WTC11 (cell line): ENCODE data around the gene PPP1R1A. TPM values are rescaled to one million over a fixed set of nuclear protein-coding genes. Genes with fewer than 3 reads are reported as not detected.

Experiments
- ATAC-seq: fragments of 200-7000 bp; cut with Tn5 transposase; 2 replicates; pipeline ENCODE4 v1.10.0; 2021; ENCODE audit warnings: mild to moderate bottlenecking, moderate library complexity
- CTCF ChIA-PET: fragments of 300-600 bp; sonication (Branson Sonifier 250); formaldehyde crosslinking; loops from one replicate; lab custom pipeline; 2021; ENCODE audit warnings: antibody characterized with exemption; lab: Charles Lee
- POLR2A ChIA-PET: fragments of 350-600 bp; sonication (Branson Sonifier 250); formaldehyde crosslinking; loops from one replicate; lab custom pipeline; 2021; ENCODE audit warnings: antibody characterized with exemption; lab: Charles Lee
- DNase-seq: peaks from one replicate; pipeline ENCODE4 v3.0.0; 2021; ENCODE audit warnings: low spot score
- H3K27ac Mint-ChIP-seq: 2 replicates; pipeline ENCODE4 v1.8.0; 2021; ENCODE audit warnings: mixed read lengths
- H3K27me3 Mint-ChIP-seq: 2 replicates; pipeline ENCODE4 v1.8.0; 2021; ENCODE audit warnings: low read depth, mild to moderate bottlenecking, moderate library complexity, mixed read lengths
- H3K36me3 Mint-ChIP-seq: 2 replicates; pipeline ENCODE4 v1.8.0; 2021; ENCODE audit warnings: mixed read lengths
- H3K4me1 Mint-ChIP-seq: 2 replicates; pipeline ENCODE4 v1.8.0; 2022; ENCODE audit warnings: mixed read lengths
- H3K4me3 Mint-ChIP-seq: 2 replicates; pipeline ENCODE4 v1.8.0; 2021; ENCODE audit warnings: mild to moderate bottlenecking, moderate library complexity, mixed read lengths
- H3K9me3 Mint-ChIP-seq: 2 replicates; pipeline ENCODE4 v1.8.0; 2021; ENCODE audit warnings: mixed read lengths
- FOXJ3 ChIP-seq: sonication (generic); formaldehyde crosslinking; IDR thresholded peaks from 2 replicates; pipeline ENCODE4 v1.9.0; 2021; ENCODE audit warnings: missing genetic modification reagents, mild to moderate bottlenecking, borderline replicate concordance
- FOXK1 ChIP-seq: sonication (generic); formaldehyde crosslinking; IDR thresholded peaks from 2 replicates; pipeline ENCODE4 v1.8.0; 2022; ENCODE audit warnings: mild to moderate bottlenecking, moderate library complexity, missing genetic modification reagents
- GABPB1 ChIP-seq: sonication (generic); formaldehyde crosslinking; IDR thresholded peaks from 2 replicates; pipeline ENCODE4 v1.8.1; 2023; ENCODE audit warnings: mild to moderate bottlenecking, missing genetic modification reagents
- JAZF1 ChIP-seq: fragments of 250-450 bp; sonication (Bioruptor Pico); IDR thresholded peaks from 2 replicates; pipeline ENCODE4 v1.9.0; 2021; ENCODE audit warnings: moderate library complexity, mild to moderate bottlenecking, inconsistent platforms
- MYBL2 ChIP-seq: sonication (generic); formaldehyde crosslinking; IDR thresholded peaks from 2 replicates; pipeline ENCODE4 v1.8.1; 2023; ENCODE audit warnings: mild to moderate bottlenecking, moderate library complexity, missing genetic modification reagents
- NR1H2 ChIP-seq: sonication (generic); formaldehyde crosslinking; IDR thresholded peaks from 2 replicates; pipeline ENCODE4 v1.9.0; 2021; ENCODE audit warnings: mild to moderate bottlenecking, moderate library complexity, missing genetic modification reagents
- RELA ChIP-seq: sonication (generic); formaldehyde crosslinking; IDR thresholded peaks from 2 replicates; pipeline ENCODE4 v1.8.1; 2022; ENCODE audit warnings: missing genetic modification reagents, mild to moderate bottlenecking, borderline replicate concordance
- SMAD3 ChIP-seq: sonication (generic); formaldehyde crosslinking; IDR thresholded peaks from 2 replicates; pipeline ENCODE4 v1.8.0; 2022; ENCODE audit warnings: missing genetic modification reagents, mild to moderate bottlenecking, borderline replicate concordance
- SP1 ChIP-seq: sonication (generic); formaldehyde crosslinking; conservative IDR thresholded peaks from 2 replicates; pipeline ENCODE4 v1.8.1; 2022; ENCODE audit warnings: missing genetic modification reagents
- TCF7 ChIP-seq: sonication (generic); formaldehyde crosslinking; IDR thresholded peaks from 2 replicates; pipeline ENCODE4 v1.8.0; 2022; ENCODE audit warnings: mild to moderate bottlenecking, low read depth, missing genetic modification reagents, moderate library complexity
- ZNF121 ChIP-seq: sonication (generic); formaldehyde crosslinking; IDR thresholded peaks from 2 replicates; pipeline ENCODE4 v1.8.0; 2023; ENCODE audit warnings: missing genetic modification reagents
- total RNA-seq: library from RNA; stranded (reverse); gene quantifications from 3 replicates; pipeline ENCODE4 v1.2.3, GENCODE V29; 2021
- TF ChIP-seq, protein P1 (sequence below): fragments of 250-450 bp; sonication (Bioruptor Pico); IDR thresholded peaks from 2 replicates; pipeline ENCODE4 v1.8.0; 2021; ENCODE audit warnings: mild to moderate bottlenecking
- TF ChIP-seq, protein P2 (sequence below): sonication (generic); formaldehyde crosslinking; conservative IDR thresholded peaks from 2 replicates; pipeline ENCODE4 v1.8.1; 2023; ENCODE audit warnings: mild to moderate bottlenecking, low read depth, missing genetic modification reagents, moderate library complexity
- TF ChIP-seq, protein P3 (sequence below): sonication (generic); formaldehyde crosslinking; IDR thresholded peaks from 2 replicates; pipeline ENCODE4 v1.8.1; 2022; ENCODE audit warnings: missing genetic modification reagents, borderline replicate concordance
- TF ChIP-seq, protein P4 (sequence below): fragments of 250-450 bp; sonication (Bioruptor Pico); IDR thresholded peaks from 2 replicates; pipeline ENCODE4 v1.9.0; 2021; ENCODE audit warnings: moderate library complexity, mild to moderate bottlenecking, inconsistent platforms, borderline replicate concordance
- TF ChIP-seq, protein P5 (sequence below): sonication (generic); formaldehyde crosslinking; IDR thresholded peaks from 2 replicates; pipeline ENCODE4 v1.8.1; 2023; ENCODE audit warnings: mild to moderate bottlenecking, moderate library complexity, missing genetic modification reagents
- TF ChIP-seq, protein P6 (sequence below): sonication (generic); formaldehyde crosslinking; IDR thresholded peaks from 2 replicates; pipeline ENCODE4 v1.8.1; 2023; ENCODE audit warnings: mild to moderate bottlenecking, missing genetic modification reagents
- TF ChIP-seq, protein P7 (sequence below): sonication (generic); formaldehyde crosslinking; IDR thresholded peaks from 2 replicates; pipeline ENCODE4 v1.8.0; 2023; ENCODE audit warnings: missing genetic modification reagents, mild to moderate bottlenecking, borderline replicate concordance
- TF ChIP-seq, protein P8 (sequence below): fragments of 250-450 bp; sonication (Bioruptor Pico); IDR thresholded peaks from 2 replicates; pipeline ENCODE4 v2.1.2; 2022; ENCODE audit warnings: mild to moderate bottlenecking, moderate library complexity
- TF ChIP-seq, protein P9 (sequence below): sonication (generic); formaldehyde crosslinking; conservative IDR thresholded peaks from 2 replicates; pipeline ENCODE4 v1.8.1; 2022; ENCODE audit warnings: mild to moderate bottlenecking, missing genetic modification reagents

The PPP1R1A gene
- total RNA-seq, 1 experiment from 2014 or later, result 13.1 TPM

DNA sequence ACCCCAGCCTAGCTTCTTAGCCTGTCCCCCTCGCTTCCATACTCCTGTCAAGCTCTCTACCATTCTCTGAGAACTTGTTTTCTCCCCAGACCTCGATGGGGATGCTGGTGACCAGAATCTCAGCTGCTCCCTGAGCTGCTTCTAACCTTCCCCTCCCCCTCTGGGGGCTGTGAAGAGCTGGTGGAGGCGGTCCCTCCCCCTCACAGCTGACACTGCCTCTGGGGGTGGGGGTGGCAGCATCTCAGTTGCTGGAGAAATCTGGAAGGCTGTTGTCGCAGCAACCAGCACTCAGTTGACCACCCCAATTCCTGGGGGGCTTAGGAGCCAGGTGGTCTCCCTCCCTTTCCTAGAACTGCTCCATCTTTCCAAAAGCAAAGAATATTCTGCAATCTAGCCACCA, 4.7 kb downstream of the PPP1R1A start:
- POLR2A ChIA-PET, result interaction anchor here (0.5 kb wide), 1 partner anchor 10 kb away, joined by 3 read pairs; no protein-coding TSS in a partner anchor
- H3K27ac Mint-ChIP-seq, result no peak overlapping the region

More for the DNA sequence above, 4.7 kb downstream of the PPP1R1A start:
- no peaks in the 10 kb centered on the region for H3K9me3 Mint-ChIP-seq
- peaks cover 52% of the 10 kb centered on the region for H3K4me1 Mint-ChIP-seq
- no peaks in the 10 kb centered on the region for H3K36me3 Mint-ChIP-seq
- no peak overlapping the region for H3K4me3 Mint-ChIP-seq
- no peak for ATAC-seq
- TF ChIP-seq, protein P1, sequence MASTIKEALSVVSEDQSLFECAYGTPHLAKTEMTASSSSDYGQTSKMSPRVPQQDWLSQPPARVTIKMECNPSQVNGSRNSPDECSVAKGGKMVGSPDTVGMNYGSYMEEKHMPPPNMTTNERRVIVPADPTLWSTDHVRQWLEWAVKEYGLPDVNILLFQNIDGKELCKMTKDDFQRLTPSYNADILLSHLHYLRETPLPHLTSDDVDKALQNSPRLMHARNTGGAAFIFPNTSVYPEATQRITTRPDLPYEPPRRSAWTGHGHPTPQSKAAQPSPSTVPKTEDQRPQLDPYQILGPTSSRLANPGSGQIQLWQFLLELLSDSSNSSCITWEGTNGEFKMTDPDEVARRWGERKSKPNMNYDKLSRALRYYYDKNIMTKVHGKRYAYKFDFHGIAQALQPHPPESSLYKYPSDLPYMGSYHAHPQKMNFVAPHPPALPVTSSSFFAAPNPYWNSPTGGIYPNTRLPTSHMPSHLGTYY (CRISPR knock-in tag), result no peak
- TF ChIP-seq, protein P2, sequence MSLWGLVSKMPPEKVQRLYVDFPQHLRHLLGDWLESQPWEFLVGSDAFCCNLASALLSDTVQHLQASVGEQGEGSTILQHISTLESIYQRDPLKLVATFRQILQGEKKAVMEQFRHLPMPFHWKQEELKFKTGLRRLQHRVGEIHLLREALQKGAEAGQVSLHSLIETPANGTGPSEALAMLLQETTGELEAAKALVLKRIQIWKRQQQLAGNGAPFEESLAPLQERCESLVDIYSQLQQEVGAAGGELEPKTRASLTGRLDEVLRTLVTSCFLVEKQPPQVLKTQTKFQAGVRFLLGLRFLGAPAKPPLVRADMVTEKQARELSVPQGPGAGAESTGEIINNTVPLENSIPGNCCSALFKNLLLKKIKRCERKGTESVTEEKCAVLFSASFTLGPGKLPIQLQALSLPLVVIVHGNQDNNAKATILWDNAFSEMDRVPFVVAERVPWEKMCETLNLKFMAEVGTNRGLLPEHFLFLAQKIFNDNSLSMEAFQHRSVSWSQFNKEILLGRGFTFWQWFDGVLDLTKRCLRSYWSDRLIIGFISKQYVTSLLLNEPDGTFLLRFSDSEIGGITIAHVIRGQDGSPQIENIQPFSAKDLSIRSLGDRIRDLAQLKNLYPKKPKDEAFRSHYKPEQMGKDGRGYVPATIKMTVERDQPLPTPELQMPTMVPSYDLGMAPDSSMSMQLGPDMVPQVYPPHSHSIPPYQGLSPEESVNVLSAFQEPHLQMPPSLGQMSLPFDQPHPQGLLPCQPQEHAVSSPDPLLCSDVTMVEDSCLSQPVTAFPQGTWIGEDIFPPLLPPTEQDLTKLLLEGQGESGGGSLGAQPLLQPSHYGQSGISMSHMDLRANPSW, result no peak
- TF ChIP-seq NR1H2 (CRISPR knock-in tag) (no peak), FOXJ3 (CRISPR knock-in tag) (no peak), ZNF121 (CRISPR knock-in tag) (no peak), SP1 (no peak), FOXK1 (CRISPR knock-in tag) (no peak), TCF7 (no peak), RELA (CRISPR knock-in tag) (no peak), JAZF1 (CRISPR knock-in tag) (no peak), SMAD3 (no peak), GABPB1 (no peak), MYBL2 (CRISPR knock-in tag) (no peak)
- TF ChIP-seq, protein P3, sequence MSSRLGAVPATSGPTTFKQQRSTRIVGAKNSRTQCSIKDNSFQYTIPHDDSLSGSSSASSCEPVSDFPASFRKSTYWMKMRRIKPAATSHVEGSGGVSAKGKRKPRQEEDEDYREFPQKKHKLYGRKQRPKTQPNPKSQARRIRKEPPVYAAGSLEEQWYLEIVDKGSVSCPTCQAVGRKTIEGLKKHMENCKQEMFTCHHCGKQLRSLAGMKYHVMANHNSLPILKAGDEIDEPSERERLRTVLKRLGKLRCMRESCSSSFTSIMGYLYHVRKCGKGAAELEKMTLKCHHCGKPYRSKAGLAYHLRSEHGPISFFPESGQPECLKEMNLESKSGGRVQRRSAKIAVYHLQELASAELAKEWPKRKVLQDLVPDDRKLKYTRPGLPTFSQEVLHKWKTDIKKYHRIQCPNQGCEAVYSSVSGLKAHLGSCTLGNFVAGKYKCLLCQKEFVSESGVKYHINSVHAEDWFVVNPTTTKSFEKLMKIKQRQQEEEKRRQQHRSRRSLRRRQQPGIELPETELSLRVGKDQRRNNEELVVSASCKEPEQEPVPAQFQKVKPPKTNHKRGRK (CRISPR knock-in tag), result no peak
- TF ChIP-seq, protein P4, sequence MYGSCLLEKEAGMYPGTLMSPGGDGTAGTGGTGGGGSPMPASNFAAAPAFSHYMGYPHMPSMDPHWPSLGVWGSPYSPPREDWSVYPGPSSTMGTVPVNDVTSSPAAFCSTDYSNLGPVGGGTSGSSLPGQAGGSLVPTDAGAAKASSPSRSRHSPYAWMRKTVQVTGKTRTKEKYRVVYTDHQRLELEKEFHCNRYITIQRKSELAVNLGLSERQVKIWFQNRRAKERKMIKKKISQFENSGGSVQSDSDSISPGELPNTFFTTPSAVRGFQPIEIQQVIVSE, result no peak
- TF ChIP-seq, protein P5, sequence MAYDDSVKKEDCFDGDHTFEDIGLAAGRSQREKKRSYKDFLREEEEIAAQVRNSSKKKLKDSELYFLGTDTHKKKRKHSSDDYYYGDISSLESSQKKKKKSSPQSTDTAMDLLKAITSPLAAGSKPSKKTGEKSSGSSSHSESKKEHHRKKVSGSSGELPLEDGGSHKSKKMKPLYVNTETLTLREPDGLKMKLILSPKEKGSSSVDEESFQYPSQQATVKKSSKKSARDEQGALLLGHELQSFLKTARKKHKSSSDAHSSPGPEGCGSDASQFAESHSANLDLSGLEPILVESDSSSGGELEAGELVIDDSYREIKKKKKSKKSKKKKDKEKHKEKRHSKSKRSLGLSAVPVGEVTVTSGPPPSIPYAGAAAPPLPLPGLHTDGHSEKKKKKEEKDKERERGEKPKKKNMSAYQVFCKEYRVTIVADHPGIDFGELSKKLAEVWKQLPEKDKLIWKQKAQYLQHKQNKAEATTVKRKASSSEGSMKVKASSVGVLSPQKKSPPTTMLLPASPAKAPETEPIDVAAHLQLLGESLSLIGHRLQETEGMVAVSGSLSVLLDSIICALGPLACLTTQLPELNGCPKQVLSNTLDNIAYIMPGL (CRISPR knock-in tag), result no peak
- TF ChIP-seq, protein P6, sequence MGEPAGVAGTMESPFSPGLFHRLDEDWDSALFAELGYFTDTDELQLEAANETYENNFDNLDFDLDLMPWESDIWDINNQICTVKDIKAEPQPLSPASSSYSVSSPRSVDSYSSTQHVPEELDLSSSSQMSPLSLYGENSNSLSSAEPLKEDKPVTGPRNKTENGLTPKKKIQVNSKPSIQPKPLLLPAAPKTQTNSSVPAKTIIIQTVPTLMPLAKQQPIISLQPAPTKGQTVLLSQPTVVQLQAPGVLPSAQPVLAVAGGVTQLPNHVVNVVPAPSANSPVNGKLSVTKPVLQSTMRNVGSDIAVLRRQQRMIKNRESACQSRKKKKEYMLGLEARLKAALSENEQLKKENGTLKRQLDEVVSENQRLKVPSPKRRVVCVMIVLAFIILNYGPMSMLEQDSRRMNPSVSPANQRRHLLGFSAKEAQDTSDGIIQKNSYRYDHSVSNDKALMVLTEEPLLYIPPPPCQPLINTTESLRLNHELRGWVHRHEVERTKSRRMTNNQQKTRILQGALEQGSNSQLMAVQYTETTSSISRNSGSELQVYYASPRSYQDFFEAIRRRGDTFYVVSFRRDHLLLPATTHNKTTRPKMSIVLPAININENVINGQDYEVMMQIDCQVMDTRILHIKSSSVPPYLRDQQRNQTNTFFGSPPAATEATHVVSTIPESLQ (CRISPR knock-in tag), result no peak
- TF ChIP-seq, protein P7, sequence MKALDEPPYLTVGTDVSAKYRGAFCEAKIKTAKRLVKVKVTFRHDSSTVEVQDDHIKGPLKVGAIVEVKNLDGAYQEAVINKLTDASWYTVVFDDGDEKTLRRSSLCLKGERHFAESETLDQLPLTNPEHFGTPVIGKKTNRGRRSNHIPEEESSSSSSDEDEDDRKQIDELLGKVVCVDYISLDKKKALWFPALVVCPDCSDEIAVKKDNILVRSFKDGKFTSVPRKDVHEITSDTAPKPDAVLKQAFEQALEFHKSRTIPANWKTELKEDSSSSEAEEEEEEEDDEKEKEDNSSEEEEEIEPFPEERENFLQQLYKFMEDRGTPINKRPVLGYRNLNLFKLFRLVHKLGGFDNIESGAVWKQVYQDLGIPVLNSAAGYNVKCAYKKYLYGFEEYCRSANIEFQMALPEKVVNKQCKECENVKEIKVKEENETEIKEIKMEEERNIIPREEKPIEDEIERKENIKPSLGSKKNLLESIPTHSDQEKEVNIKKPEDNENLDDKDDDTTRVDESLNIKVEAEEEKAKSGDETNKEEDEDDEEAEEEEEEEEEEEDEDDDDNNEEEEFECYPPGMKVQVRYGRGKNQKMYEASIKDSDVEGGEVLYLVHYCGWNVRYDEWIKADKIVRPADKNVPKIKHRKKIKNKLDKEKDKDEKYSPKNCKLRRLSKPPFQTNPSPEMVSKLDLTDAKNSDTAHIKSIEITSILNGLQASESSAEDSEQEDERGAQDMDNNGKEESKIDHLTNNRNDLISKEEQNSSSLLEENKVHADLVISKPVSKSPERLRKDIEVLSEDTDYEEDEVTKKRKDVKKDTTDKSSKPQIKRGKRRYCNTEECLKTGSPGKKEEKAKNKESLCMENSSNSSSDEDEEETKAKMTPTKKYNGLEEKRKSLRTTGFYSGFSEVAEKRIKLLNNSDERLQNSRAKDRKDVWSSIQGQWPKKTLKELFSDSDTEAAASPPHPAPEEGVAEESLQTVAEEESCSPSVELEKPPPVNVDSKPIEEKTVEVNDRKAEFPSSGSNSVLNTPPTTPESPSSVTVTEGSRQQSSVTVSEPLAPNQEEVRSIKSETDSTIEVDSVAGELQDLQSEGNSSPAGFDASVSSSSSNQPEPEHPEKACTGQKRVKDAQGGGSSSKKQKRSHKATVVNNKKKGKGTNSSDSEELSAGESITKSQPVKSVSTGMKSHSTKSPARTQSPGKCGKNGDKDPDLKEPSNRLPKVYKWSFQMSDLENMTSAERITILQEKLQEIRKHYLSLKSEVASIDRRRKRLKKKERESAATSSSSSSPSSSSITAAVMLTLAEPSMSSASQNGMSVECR (CRISPR knock-in tag), result no peak
- TF ChIP-seq, protein P8, sequence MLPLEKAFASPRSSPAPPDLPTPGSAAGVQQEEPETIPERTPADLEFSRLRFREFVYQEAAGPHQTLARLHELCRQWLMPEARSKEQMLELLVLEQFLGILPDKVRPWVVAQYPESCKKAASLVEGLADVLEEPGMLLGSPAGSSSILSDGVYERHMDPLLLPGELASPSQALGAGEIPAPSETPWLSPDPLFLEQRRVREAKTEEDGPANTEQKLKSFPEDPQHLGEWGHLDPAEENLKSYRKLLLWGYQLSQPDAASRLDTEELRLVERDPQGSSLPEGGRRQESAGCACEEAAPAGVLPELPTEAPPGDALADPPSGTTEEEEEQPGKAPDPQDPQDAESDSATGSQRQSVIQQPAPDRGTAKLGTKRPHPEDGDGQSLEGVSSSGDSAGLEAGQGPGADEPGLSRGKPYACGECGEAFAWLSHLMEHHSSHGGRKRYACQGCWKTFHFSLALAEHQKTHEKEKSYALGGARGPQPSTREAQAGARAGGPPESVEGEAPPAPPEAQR (CRISPR knock-in tag), result no peak
- TF ChIP-seq, protein P9, sequence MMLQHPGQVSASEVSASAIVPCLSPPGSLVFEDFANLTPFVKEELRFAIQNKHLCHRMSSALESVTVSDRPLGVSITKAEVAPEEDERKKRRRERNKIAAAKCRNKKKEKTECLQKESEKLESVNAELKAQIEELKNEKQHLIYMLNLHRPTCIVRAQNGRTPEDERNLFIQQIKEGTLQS (CRISPR knock-in tag), result no peak
- peaks cover 47% of the 10 kb centered on the region for H3K27me3 Mint-ChIP-seq
- CTCF ChIA-PET, result interaction anchor here (1.1 to 2.8 kb wide), 4 partner anchors 11 to 56 kb away, joined by 4 to 11 read pairs (median 6); no protein-coding TSS in a partner anchor
- DNase-seq, result no peak
